ENCODE data around the gene RPS18.

DNA sequence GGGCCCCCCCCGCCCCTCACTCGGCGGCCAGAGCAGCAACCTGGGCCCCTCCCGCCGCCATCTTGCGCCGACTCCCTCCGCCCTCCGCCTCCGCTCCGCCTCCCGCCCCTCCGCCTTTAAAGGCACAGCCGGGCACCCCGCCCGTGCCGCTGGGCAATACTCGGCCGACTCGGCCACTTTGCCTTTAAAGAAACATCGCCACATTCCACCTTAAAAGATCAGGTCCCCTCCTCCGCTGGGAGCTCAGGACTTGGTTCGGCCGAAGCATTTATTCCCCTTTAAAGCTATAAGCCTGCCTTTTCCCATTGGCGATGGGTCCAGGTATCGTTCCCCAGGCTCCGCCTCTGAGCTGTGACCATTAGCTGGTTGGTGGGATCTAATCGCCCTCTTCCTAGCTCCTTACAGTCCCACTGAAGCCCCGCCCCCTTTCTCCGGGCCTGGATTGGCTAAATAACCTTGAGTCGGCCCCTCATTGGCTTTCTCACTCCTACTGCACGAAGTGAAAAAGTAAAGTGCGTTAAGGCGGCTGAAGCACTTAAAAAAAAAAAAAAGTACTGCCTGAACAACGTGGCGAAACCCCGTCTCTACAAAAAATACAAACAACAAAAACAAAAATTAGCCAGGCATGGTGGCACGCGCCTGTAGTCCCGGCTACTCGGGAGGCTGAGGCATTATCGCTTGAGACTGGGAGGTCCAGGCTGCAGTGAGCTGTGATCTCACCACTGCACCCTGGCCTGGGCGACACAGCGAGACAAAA lies 46.0 kb downstream of the RPS18 start, which contains the start of gene ZBTB22:
- no peak for TF ChIP-seq EZH2phosphoT487 (IDR thresholded peaks at IDR 0.05; ENCODE audit: borderline replicate concordance, low read depth, low read length)
- TF ChIP-seq, protein P1, sequence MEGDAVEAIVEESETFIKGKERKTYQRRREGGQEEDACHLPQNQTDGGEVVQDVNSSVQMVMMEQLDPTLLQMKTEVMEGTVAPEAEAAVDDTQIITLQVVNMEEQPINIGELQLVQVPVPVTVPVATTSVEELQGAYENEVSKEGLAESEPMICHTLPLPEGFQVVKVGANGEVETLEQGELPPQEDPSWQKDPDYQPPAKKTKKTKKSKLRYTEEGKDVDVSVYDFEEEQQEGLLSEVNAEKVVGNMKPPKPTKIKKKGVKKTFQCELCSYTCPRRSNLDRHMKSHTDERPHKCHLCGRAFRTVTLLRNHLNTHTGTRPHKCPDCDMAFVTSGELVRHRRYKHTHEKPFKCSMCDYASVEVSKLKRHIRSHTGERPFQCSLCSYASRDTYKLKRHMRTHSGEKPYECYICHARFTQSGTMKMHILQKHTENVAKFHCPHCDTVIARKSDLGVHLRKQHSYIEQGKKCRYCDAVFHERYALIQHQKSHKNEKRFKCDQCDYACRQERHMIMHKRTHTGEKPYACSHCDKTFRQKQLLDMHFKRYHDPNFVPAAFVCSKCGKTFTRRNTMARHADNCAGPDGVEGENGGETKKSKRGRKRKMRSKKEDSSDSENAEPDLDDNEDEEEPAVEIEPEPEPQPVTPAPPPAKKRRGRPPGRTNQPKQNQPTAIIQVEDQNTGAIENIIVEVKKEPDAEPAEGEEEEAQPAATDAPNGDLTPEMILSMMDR (conservative IDR thresholded peaks at IDR 0.05; ENCODE audit: low read length): no peak
